Left renal cortex interstitium (tissue), 4 donors: ENCODE results near the gene TP53. TPM values are rescaled to one million over a fixed set of nuclear protein-coding genes. Genes with fewer than 3 reads are reported as not detected.
A peak's percentile ranks its signal among the peaks of the same experiment; 100 is the strongest.
"Not testable (repeated sequence)": the region's sequence is repeated elsewhere in the genome, so short reads cannot be mapped to it uniquely, and the experiment has no call there.

Experiments
- DNase-seq, 4 donors: peaks; one replicate each; pipeline ENCODE4 v3.0.0-alpha.2; 2013; ENCODE audit warnings: low read depth in 4 of 4, low spot score in 2 of 4, missing footprints in 1 of 4
- polyA plus RNA-seq, 4 donors: library from polyadenylated mRNA; unstranded; fragments of 120-200 nt; gene quantifications; one replicate each; pipeline ENCODE4 v1.2.1, GENCODE V29; 2013; ENCODE audit not compliant: insufficient read length in 4 of 4

The TP53 gene
- polyA plus RNA-seq, 4 donors = 63.1 to 78.2 (median 72.6) TPM

GRCh38 chr17:7634384-7634783 lies 52.9 kb downstream of the TP53 start:
- DNase-seq = peak in 1 of 4 donors; percentile 70

DNA sequence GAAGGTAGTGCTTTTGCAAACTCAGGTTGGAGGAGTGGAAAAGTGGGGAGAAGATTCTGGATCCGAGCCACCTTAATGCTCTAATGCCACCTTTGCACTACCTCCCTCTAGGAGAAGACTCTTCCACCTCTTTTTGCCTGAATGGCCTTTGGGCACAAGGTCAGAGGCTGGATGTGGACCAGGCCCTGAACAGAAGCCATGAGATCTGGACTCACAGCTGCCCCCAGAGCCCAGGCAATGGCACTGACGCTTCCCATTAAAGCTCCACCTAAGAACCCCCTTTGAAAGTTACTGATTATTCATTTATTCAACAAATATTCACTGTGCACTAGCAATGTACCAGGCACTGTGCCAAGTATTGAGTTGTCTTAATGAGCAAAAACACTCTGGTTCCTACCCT lies 54.2 kb downstream of the TP53 start:
- no peak for DNase-seq

GRCh38 chr17:7632492-7632894 lies 54.8 kb downstream of the TP53 start:
- DNase-seq = no peak

GRCh38 chr17:7631398-7632380 lies 55.6 kb downstream of the TP53 start:
- no peak for DNase-seq

GRCh38 chr17:7629939-7630571 lies 57.2 kb downstream of the TP53 start, which contains the start of gene SHBG:
TSS of gene SHBG (plus strand) at chr17:7630135. CDS start at chr17:7630173, 38 bp downstream.
- DNase-seq = no peak

- DNase-seq = peak; percentile 80 to 92 (median 86)
Measured at GRCh38 chr17:7627250-7628121, 59.8 kb downstream of the TP53 start, which contains the start of gene SAT2. TSS of gene SAT2 (minus strand) at chr17:7627821. CDS start at chr17:7627635, 186 bp downstream.

DNA sequence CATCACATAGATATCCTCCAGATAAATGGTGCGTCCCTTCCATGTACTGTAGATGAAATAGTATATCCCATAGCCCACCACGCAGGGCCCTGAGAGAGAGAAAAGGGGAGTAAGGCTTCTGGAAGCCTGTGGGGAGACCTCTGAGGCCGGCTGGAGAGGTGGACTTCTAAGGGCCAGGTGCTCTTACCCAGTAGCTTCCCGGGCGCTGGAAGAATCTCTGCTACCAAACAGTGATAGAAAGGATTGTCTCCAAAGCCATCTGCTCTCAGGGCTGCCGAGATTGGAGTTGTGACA lies 60.4 kb downstream of the TP53 start:
- no peak for DNase-seq

DNA sequence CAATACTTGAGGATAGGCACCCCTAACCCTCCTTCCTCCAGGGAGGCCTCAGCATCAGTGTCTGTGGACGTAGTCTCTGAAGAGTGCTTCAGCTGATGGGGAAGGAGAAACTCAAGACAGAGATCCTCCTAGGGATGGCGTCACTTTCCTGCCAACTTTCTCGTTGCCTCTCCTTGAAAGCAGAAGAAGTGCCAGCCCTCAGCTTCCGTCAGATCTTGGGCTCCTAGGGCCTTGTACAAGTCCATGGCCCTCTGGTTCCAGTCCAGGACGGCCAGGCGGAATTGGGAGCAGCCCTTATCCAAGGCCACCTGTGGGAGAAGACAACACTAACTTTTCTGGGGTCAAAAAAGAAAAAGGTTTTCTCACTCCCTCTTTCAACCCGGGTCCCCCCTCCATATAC lies 61.0 kb downstream of the TP53 start:
- no peak for DNase-seq

DNA sequence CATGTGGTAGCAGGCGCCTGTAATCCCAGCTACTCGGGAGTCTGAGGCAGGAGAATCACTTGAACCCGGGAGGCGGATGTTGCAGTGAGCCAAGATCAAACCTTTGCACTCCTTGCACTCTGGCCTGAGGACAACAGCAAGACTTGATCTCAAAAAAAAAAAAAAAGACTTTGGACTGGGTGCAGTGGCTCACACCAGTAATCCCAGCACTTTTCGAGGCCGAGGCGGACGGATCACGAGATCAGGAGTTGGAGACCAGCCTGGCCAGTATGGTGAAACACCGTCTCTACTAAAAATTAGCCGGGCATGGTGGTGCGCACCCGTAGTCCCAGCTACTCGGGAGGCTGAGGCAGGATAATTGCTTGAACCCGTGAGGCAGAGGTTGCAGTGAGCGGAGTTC lies 61.5 kb downstream of the TP53 start:
- not testable (repeated sequence) for DNase-seq

- DNase-seq = no peak
Measured at GRCh38 chr17:7623661-7624060, 63.6 kb downstream of the TP53 start.

DNA sequence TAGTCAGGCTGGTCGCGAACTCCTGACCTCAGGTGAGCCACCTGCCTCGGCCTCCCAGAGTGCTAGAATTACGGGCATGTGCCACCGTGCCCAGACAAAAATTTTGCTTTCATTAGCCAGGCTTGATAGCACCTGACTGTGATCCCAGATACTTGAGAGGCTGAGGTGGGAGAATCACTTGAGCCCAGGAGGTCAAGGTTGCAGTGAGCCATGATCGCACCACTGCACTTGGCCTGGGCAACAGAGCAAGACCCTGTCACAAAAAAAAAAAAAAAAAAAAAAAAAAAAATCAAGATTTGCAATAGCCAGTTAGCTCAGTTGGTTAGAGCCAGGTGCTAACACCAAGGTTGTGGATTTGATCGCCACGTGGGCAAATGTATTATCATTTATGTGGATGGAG lies 66.5 kb downstream of the TP53 start:
- no peak for DNase-seq

GRCh38 chr17:7618608-7619007 lies 68.7 kb downstream of the TP53 start:
- no peak for DNase-seq

Other genes starting within 250 kb of the TP53 start
- gene FGF11, start 248.0 kb downstream of the TP53 start, polyA plus RNA-seq = 1 to 10 TPM; 6.1 to 6.9 (median 6.4) TPM
- gene CHRNB1, start 242.4 kb downstream of the TP53 start, polyA plus RNA-seq = 10 to 100 TPM; 10.3 to 10.8 (median 10.6) TPM
- gene ZBTB4, start 207.9 kb downstream of the TP53 start, polyA plus RNA-seq = 10 to 100 TPM; 38.6 to 50.6 (median 44.2) TPM
- under 1 TPM in 2 of 4 donors, not detected in 2; 0.46 to 0.72 TPM for gene SLC35G6, start 206.0 kb downstream of the TP53 start, polyA plus RNA-seq
- 100 to 1,000 TPM; 101 to 163 (median 116) TPM for gene POLR2A, start 203.1 kb downstream of the TP53 start, polyA plus RNA-seq
- 10 to 100 TPM; 21.7 to 32.3 (median 28.3) TPM for gene TNFSF12, start 138.4 kb downstream of the TP53 start, polyA plus RNA-seq
- 10 to 100 TPM; 12.8 to 15.9 (median 14.5) TPM for gene TNFSF13, start 128.7 kb downstream of the TP53 start, polyA plus RNA-seq
- 10 to 100 TPM; 60.8 to 81.3 (median 74.9) TPM for gene SENP3, start 125.6 kb downstream of the TP53 start, polyA plus RNA-seq
- gene CD68, start 107.9 kb downstream of the TP53 start, polyA plus RNA-seq = 10 to 100 TPM; 33.6 to 64.0 (median 57.2) TPM
- 100 to 1,000 TPM; 102 to 125 (median 121) TPM for gene MPDU1, start 103.6 kb downstream of the TP53 start, polyA plus RNA-seq
- gene SOX15, start 97.4 kb downstream of the TP53 start, polyA plus RNA-seq = 1 to 10 TPM; 3.0 to 5.6 (median 4.0) TPM
- 10 to 100 TPM; 46.3 to 56.5 (median 52.4) TPM for gene FXR2, start 72.6 kb downstream of the TP53 start, polyA plus RNA-seq
- gene SAT2, start 59.7 kb downstream of the TP53 start, polyA plus RNA-seq = 100 to 1,000 TPM; 127 to 157 (median 133) TPM
- 1 to 10 TPM; 3.0 to 5.1 (median 4.0) TPM for gene SHBG, start 57.4 kb downstream of the TP53 start, polyA plus RNA-seq
- gene ATP1B2, start 36.6 kb downstream of the TP53 start, polyA plus RNA-seq = 10 to 100 TPM; 18.1 to 22.1 (median 21.1) TPM
- 10 to 100 TPM; 11.1 to 17.6 (median 15.6) TPM for gene WRAP53, start 987 bp upstream of the TP53 start, polyA plus RNA-seq
- 10 to 100 TPM; 22.3 to 25.6 (median 23.7) TPM for gene EFNB3, start 17.7 kb upstream of the TP53 start, polyA plus RNA-seq
- under 1 TPM; 0.16 to 0.47 (median 0.34) TPM for gene DNAH2, start 30.3 kb upstream of the TP53 start, polyA plus RNA-seq
- gene KDM6B, start 146.7 kb upstream of the TP53 start, polyA plus RNA-seq = 10 to 100 TPM; 14.6 to 35.4 (median 26.1) TPM
- gene TMEM88, start 167.6 kb upstream of the TP53 start, polyA plus RNA-seq = 10 to 100 TPM; 22.1 to 34.0 (median 28.5) TPM
- gene NAA38, start 170.1 kb upstream of the TP53 start, polyA plus RNA-seq = 100 to 1,000 TPM in 2 of 4 donors, 10 to 100 TPM in 2; 68.9 to 144 (median 105) TPM
- gene CYB5D1, start 170.5 kb upstream of the TP53 start, polyA plus RNA-seq = 10 to 100 TPM; 19.8 to 29.7 (median 25.3) TPM
- 100 to 1,000 TPM; 142 to 212 (median 180) TPM for gene CHD3, start 201.3 kb upstream of the TP53 start, polyA plus RNA-seq
- 1 to 10 TPM; 3.0 to 6.1 (median 5.1) TPM for gene RNF227, start 228.8 kb upstream of the TP53 start, polyA plus RNA-seq
- gene KCNAB3, start 242.4 kb upstream of the TP53 start, polyA plus RNA-seq = 10 to 100 TPM in 2 of 4 donors, 1 to 10 TPM in 2; 7.8 to 16.3 (median 12.5) TPM
- gene TRAPPC1, start 244.5 kb upstream of the TP53 start, polyA plus RNA-seq = 100 to 1,000 TPM; 126 to 157 (median 136) TPM
- 10 to 100 TPM; 42.0 to 67.5 (median 57.0) TPM for gene CNTROB, start 244.7 kb upstream of the TP53 start, polyA plus RNA-seq